C4-2B (cell line): Measurements from ENCODE around the gene DYNC2I2.

Experiments
- ZFX ChIP-seq: fragments of 450-650 bp; IDR thresholded peaks from 2 replicates; pipeline ENCODE4 v1.6.1; 2017
- TF ChIP-seq, protein P1 (sequence below): fragments of 450-650 bp; conservative IDR thresholded peaks from 2 replicates; pipeline ENCODE4 v1.5.1; 2017; ENCODE audit warnings: mild to moderate bottlenecking

DNA sequence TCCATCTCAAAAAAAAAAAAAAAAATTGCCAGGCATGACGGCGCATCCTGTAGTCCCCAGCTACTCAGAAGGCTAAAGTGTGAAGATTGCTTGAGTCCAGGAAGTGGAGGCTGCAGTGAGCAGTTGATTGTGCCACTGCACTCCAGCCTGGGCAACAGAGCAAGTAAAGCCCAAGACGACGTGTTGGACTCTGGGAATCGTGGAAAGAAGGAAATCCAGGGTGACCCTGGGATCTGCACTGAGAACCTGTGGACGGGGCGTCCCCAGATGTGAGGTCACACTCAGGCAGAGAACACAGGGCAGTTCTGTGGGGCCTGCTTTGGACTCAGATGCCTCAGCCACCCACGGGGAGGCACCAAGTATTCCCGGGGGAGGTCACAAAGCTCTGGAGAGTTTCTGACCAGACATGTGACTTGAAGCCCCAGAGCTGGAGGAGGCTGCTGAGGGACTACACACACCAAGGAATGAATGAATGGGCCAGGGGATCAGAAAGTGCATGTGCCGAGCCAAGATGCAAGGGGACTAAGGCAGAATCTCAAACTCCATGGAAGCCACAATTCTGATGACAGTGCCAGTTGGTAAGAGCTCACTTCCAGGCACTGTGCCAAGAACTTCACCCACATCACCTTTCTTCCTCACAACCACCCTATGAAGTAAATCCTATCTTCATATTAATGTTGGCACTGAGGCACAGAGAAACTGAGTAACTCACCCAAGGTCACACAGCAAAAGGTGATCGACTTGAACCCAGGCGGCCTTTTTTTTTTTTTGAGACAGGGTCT, 12.9 kb downstream of the DYNC2I2 start:
- TF ChIP-seq, protein P1, sequence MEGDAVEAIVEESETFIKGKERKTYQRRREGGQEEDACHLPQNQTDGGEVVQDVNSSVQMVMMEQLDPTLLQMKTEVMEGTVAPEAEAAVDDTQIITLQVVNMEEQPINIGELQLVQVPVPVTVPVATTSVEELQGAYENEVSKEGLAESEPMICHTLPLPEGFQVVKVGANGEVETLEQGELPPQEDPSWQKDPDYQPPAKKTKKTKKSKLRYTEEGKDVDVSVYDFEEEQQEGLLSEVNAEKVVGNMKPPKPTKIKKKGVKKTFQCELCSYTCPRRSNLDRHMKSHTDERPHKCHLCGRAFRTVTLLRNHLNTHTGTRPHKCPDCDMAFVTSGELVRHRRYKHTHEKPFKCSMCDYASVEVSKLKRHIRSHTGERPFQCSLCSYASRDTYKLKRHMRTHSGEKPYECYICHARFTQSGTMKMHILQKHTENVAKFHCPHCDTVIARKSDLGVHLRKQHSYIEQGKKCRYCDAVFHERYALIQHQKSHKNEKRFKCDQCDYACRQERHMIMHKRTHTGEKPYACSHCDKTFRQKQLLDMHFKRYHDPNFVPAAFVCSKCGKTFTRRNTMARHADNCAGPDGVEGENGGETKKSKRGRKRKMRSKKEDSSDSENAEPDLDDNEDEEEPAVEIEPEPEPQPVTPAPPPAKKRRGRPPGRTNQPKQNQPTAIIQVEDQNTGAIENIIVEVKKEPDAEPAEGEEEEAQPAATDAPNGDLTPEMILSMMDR, result no peak
- TF ChIP-seq ZFX, result no peak
